Activated CD8-positive, alpha-beta memory T cell treated with anti-CD3 and anti-CD28 coated beads, Interleukin-2, amount 10 ng/mL, durations not matched to agents 7 days and 5 days (primary cell): ENCODE data around the gene LTBR. TPM values are rescaled to one million over a fixed set of nuclear protein-coding genes. Genes with fewer than 3 reads are reported as not detected.

Source experiments
- ATAC-seq: fragments of 150-1000 bp; cut with Tn5 transposase; one replicate; pipeline ENCODE4 v1.10.0; 2021; ENCODE audit warnings: moderate library complexity
- CTCF ChIA-PET: fragments of 350-600 bp; sonication (Branson Sonifier 250); formaldehyde crosslinking; loops from one replicate; lab custom pipeline; 2021; ENCODE audit warnings: antibody characterized with exemption; lab: Charles Lee
- DNase-seq: peaks from one replicate; pipeline ENCODE4 v3.0.0-alpha.2; 2020
- H3K27ac Mint-ChIP-seq: one replicate; pipeline ENCODE4 v1.8.0; 2021; ENCODE audit warnings: mild to moderate bottlenecking, mixed read lengths
- H3K27me3 Mint-ChIP-seq: one replicate; pipeline ENCODE4 v1.8.0; 2021; ENCODE audit warnings: mixed read lengths
- H3K36me3 Mint-ChIP-seq: one replicate; pipeline ENCODE4 v1.8.0; 2021; ENCODE audit warnings: mild to moderate bottlenecking, mixed read lengths
- H3K4me1 Mint-ChIP-seq: one replicate; pipeline ENCODE4 v1.8.0; 2021; ENCODE audit warnings: mixed read lengths
- H3K4me3 Mint-ChIP-seq: one replicate; pipeline ENCODE4 v1.8.0; 2021; ENCODE audit warnings: mild to moderate bottlenecking, moderate library complexity, mixed read lengths
- H3K9me3 Mint-ChIP-seq: one replicate; pipeline ENCODE4 v1.8.0; 2022; ENCODE audit warnings: low read depth, mixed read lengths
- total RNA-seq, 2 experiments: library from RNA; stranded (reverse); gene quantifications; one replicate each; pipeline ENCODE4 v1.2.3, GENCODE V29; 2021

The LTBR gene
- total RNA-seq, 2 experiments from 2014 or later, result 0.30 to 0.41 TPM

- no peak for ATAC-seq
- Mint-ChIP-seq H3K27me3 (peaks cover 56% of the 10 kb centered on the region), H3K4me3 (no peak overlapping the region), H3K9me3 (no peaks in the 10 kb centered on the region), H3K27ac (no peak overlapping the region), H3K4me1 (no peaks in the 10 kb centered on the region), H3K36me3 (no peaks in the 10 kb centered on the region)
- DNase-seq, result no peak
- CTCF ChIA-PET, result no interaction called here
These were observed 806 bp downstream of the LTBR start for GRCh38 chr12:6384499-6385436.

GRCh38 chr12:6386038-6386437 is 2.1 kb downstream of the LTBR start:
- H3K4me1 Mint-ChIP-seq, result no peaks in the 10 kb centered on the region
- no peaks in the 10 kb centered on the region for H3K9me3 Mint-ChIP-seq
- CTCF ChIA-PET, result no interaction called here
- no peak overlapping the region for H3K4me3 Mint-ChIP-seq
- no peaks in the 10 kb centered on the region for H3K36me3 Mint-ChIP-seq
- H3K27me3 Mint-ChIP-seq, result peaks cover 47% of the 10 kb centered on the region
- ATAC-seq, result no peak
- no peak for DNase-seq
- no peak overlapping the region for H3K27ac Mint-ChIP-seq

- H3K4me1 Mint-ChIP-seq, result no peaks in the 10 kb centered on the region
- H3K9me3 Mint-ChIP-seq, result no peaks in the 10 kb centered on the region
- no peak overlapping the region for H3K27ac Mint-ChIP-seq
- H3K4me3 Mint-ChIP-seq, result no peak overlapping the region
- CTCF ChIA-PET, result no interaction called here
- ATAC-seq (no peak), DNase-seq (no peak)
- H3K36me3 Mint-ChIP-seq, result no peaks in the 10 kb centered on the region
- H3K27me3 Mint-ChIP-seq, result peaks cover 42% of the 10 kb centered on the region
These were observed 2.5 kb downstream of the LTBR start for GRCh38 chr12:6386491-6386890.

- CTCF ChIA-PET, result interaction anchor here (0.7 to 1.0 kb wide), 2 partner anchors 10 to 24 kb away, joined by 3 read pairs; no protein-coding TSS in a partner anchor
These were observed 3.6 kb downstream of the LTBR start for GRCh38 chr12:6387541-6387940.

GRCh38 chr12:6390084-6390799 is 6.3 kb downstream of the LTBR start:
- ATAC-seq, result no peak
- CTCF ChIA-PET, result no interaction called here
- Mint-ChIP-seq H3K4me1 (no peaks in the 10 kb centered on the region), H3K4me3 (no peak overlapping the region), H3K27ac (no peak overlapping the region), H3K36me3 (no peaks in the 10 kb centered on the region), H3K9me3 (no peaks in the 10 kb centered on the region), H3K27me3 (peaks cover 16% of the 10 kb centered on the region)
- DNase-seq, result no peak

More at GRCh38 chr12:6387541-6387940, 3.6 kb downstream of the LTBR start:
- peaks cover 32% of the 10 kb centered on the region for H3K27me3 Mint-ChIP-seq
- no peak overlapping the region for H3K4me3 Mint-ChIP-seq
- H3K4me1 Mint-ChIP-seq, result no peaks in the 10 kb centered on the region
- no peak overlapping the region for H3K27ac Mint-ChIP-seq
- H3K36me3 Mint-ChIP-seq, result no peaks in the 10 kb centered on the region
- DNase-seq, result no peak
- no peaks in the 10 kb centered on the region for H3K9me3 Mint-ChIP-seq
- no peak for ATAC-seq

- Mint-ChIP-seq H3K9me3 (no peaks in the 10 kb centered on the region), H3K27ac (no peak overlapping the region), H3K27me3 (peaks cover 22% of the 10 kb centered on the region), H3K4me1 (no peaks in the 10 kb centered on the region), H3K4me3 (no peak overlapping the region), H3K36me3 (no peaks in the 10 kb centered on the region)
- DNase-seq (no peak), ATAC-seq (no peak)
- CTCF ChIA-PET, result no interaction called here
These were observed 7.1 kb downstream of the LTBR start for GRCh38 chr12:6391013-6391412.

- CTCF ChIA-PET, result no interaction called here
- H3K9me3 Mint-ChIP-seq, result no peaks in the 10 kb centered on the region
These were observed 8.5 kb downstream of the LTBR start for GRCh38 chr12:6392504-6392903.

GRCh38 chr12:6393109-6393508 is 9.1 kb downstream of the LTBR start:
- no peak for ATAC-seq
- CTCF ChIA-PET, result no interaction called here

More at GRCh38 chr12:6392504-6392903, 8.5 kb downstream of the LTBR start:
- ATAC-seq (no peak), DNase-seq (no peak)
- no peak overlapping the region for H3K4me3 Mint-ChIP-seq
- H3K36me3 Mint-ChIP-seq, result no peaks in the 10 kb centered on the region
- H3K4me1 Mint-ChIP-seq, result no peaks in the 10 kb centered on the region
- no peak overlapping the region for H3K27ac Mint-ChIP-seq
- peaks cover 20% of the 10 kb centered on the region for H3K27me3 Mint-ChIP-seq

GRCh38 chr12:6394398-6394797 is 10.4 kb downstream of the LTBR start:
- Mint-ChIP-seq H3K36me3 (no peaks in the 10 kb centered on the region), H3K27ac (no peak overlapping the region), H3K4me1 (no peaks in the 10 kb centered on the region), H3K9me3 (no peaks in the 10 kb centered on the region), H3K27me3 (peaks cover 13% of the 10 kb centered on the region), H3K4me3 (no peak overlapping the region)
- CTCF ChIA-PET, result no interaction called here
- DNase-seq (no peak), ATAC-seq (no peak)

More at GRCh38 chr12:6393109-6393508, 9.1 kb downstream of the LTBR start:
- Mint-ChIP-seq H3K27ac (no peak overlapping the region), H3K36me3 (no peaks in the 10 kb centered on the region), H3K4me1 (no peaks in the 10 kb centered on the region), H3K9me3 (no peaks in the 10 kb centered on the region), H3K4me3 (no peak overlapping the region), H3K27me3 (peaks cover 18% of the 10 kb centered on the region)
- DNase-seq, result no peak

GRCh38 chr12:6396031-6396430 is 12.1 kb downstream of the LTBR start:
- no peak overlapping the region for H3K4me3 Mint-ChIP-seq
- H3K4me1 Mint-ChIP-seq, result no peaks in the 10 kb centered on the region
- no peak for ATAC-seq
- CTCF ChIA-PET, result no interaction called here
- H3K9me3 Mint-ChIP-seq, result no peaks in the 10 kb centered on the region
- peaks cover 17% of the 10 kb centered on the region for H3K27me3 Mint-ChIP-seq
- no peaks in the 10 kb centered on the region for H3K36me3 Mint-ChIP-seq
- no peak for DNase-seq
- H3K27ac Mint-ChIP-seq, result no peak overlapping the region

- Mint-ChIP-seq H3K27ac (no peak overlapping the region), H3K4me3 (no peak overlapping the region), H3K4me1 (peaks cover 5% of the 10 kb centered on the region), H3K36me3 (no peaks in the 10 kb centered on the region), H3K27me3 (peaks cover 27% of the 10 kb centered on the region), H3K9me3 (no peaks in the 10 kb centered on the region)
- ATAC-seq (no peak), DNase-seq (no peak)
- CTCF ChIA-PET, result no interaction called here
These were observed 16.1 kb downstream of the LTBR start for GRCh38 chr12:6399884-6400644.

GRCh38 chr12:6404390-6404789 is 20.4 kb downstream of the LTBR start:
- Mint-ChIP-seq H3K4me1 (peaks cover 5% of the 10 kb centered on the region), H3K27ac (no peak overlapping the region), H3K36me3 (no peaks in the 10 kb centered on the region), H3K4me3 (no peak overlapping the region), H3K9me3 (no peaks in the 10 kb centered on the region), H3K27me3 (peaks cover 23% of the 10 kb centered on the region)
- DNase-seq (no peak), ATAC-seq (no peak)
- CTCF ChIA-PET, result no interaction called here

GRCh38 chr12:6405963-6406362 is 22.0 kb downstream of the LTBR start:
- H3K36me3 Mint-ChIP-seq, result no peaks in the 10 kb centered on the region
- DNase-seq (no peak), ATAC-seq (no peak)
- H3K4me3 Mint-ChIP-seq, result no peak overlapping the region
- H3K4me1 Mint-ChIP-seq, result peaks cover 5% of the 10 kb centered on the region
- peaks cover 27% of the 10 kb centered on the region for H3K27me3 Mint-ChIP-seq
- no peaks in the 10 kb centered on the region for H3K9me3 Mint-ChIP-seq
- CTCF ChIA-PET, result interaction anchor here (0.6 kb wide), 1 partner anchor 152 kb away, joined by 3 read pairs; no protein-coding TSS in a partner anchor
- no peak overlapping the region for H3K27ac Mint-ChIP-seq
